Mesenteric fat pad (tissue), 1 donor: ENCODE data around the gene THYN1. TPM values are rescaled to one million over a fixed set of nuclear protein-coding genes. Genes with fewer than 3 reads are reported as not detected.
"Not testable (repeated sequence)": the region's sequence is repeated elsewhere in the genome, so short reads cannot be mapped to it uniquely, and the experiment has no call there.

ENCODE experiments used
- DNase-seq: peaks from one replicate; pipeline ENCODE4 v3.0.0-alpha.2; 2020; ENCODE audit warnings: low spot score
- total RNA-seq: library from RNA; stranded (reverse); fragmentation: NEBNext Ultra II Directional; extraction: Animal tissue kit (Norgen Biotek cat#: 25700); gene quantifications from one replicate; pipeline ENCODE4 v1.2.1, GENCODE V29; 2021
- donor health status: DM: yes; HTN: yes; CAD: no.

The THYN1 gene
- total RNA-seq, 1 donor from 2014 or later = 45.9 TPM

GRCh38 chr11:134275534-134276395, 22.6 kb upstream of the THYN1 start, which contains the start of gene GLB1L3:
TSS of gene GLB1L3 (plus strand) at chr11:134276379. CDS start at chr11:134276741, 362 bp downstream.
- DNase-seq = no peak

DNA sequence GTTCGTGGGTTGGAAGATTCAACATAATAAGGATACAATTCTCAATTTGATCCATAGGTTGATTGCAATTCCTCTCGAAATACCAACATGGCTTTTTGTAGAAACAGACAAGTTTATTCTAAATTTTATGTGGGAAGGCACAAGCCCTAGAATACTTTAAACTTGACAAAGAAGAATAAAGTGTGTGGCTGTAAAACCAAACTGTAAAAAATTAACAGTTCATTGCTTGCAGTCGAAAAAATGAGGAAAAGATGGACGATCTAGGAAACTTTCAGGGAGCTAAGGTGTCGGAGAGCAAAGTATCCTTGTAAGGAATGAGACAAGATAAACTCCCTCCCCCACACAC, 22.0 kb upstream of the THYN1 start:
- DNase-seq = no peak

GRCh38 chr11:134273317-134273712, 20.2 kb upstream of the THYN1 start:
- DNase-seq = no peak

- DNase-seq = no peak
Measured at GRCh38 chr11:134272381-134273316, 19.5 kb upstream of the THYN1 start.

- DNase-seq = no peak
Measured at GRCh38 chr11:134271978-134272377, 18.8 kb upstream of the THYN1 start.

DNA sequence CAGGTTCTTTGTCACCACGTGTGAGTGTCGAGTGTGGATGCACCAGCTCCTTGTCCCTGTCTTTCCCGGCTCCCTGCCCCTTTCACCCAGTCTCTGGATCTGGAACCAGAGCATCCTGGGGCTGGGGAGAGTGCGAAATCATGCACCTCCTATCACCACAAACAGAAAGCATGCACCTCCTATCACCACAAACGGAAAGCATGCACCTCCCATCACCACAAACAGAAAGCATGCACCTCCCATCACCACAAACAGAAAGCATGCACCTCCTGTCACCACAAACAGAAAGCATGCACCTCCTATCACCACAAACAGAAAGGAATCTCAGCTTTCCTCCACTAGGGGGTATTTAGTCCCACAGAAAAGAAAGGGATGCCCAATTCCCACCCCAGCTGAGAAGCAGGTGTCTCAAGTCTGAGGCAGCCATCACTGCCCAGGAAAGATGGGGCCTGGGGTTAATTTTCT, 17.1 kb upstream of the THYN1 start:
- DNase-seq = no peak

GRCh38 chr11:134267966-134268365, 14.8 kb upstream of the THYN1 start:
- DNase-seq = no peak

DNA sequence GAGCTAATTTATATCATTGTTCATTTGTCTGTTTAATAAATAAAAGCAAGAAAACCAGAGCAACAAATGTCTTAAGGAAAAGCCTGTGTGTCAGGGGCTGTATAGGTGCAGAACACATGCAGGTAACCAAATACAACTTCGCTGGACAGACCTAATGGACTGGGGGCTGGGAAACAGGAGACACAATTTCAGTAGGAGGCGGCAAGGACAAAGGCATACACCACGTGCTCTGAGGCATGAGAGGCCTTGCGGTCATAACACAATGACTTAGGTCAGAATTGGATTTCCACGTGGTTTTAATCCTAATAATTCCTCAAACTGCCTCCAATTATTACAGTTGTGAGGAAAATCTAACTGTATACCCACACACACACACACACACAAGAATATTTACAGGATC, 14.3 kb upstream of the THYN1 start:
- no peak for DNase-seq

- DNase-seq = no peak
Measured at GRCh38 chr11:134266841-134267251, 13.7 kb upstream of the THYN1 start.

DNA sequence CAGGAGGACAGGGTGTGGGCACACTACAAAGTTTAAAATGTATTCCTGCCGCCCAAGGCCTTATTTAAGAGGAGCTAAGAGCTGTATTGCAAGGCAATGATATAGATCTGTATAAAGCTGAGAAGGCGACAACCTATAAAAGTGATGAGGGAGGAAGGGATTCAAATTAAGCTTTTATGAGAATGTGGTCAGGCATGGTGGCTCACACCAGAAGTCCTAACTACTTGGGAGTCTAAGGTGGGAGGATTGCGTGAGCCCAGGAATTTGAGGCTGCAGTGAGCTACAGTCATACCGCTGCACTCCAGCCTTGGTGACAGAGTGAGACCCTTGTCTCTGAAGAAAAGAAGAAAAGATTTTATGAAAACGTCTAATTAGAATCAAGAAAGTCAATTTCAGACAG, 13.3 kb upstream of the THYN1 start:
- DNase-seq = no peak

- no peak for DNase-seq
Measured at GRCh38 chr11:134264966-134265764, 12.0 kb upstream of the THYN1 start.

GRCh38 chr11:134261626-134262488, 8.7 kb upstream of the THYN1 start:
- no peak for DNase-seq

GRCh38 chr11:134260983-134261382, 7.8 kb upstream of the THYN1 start:
- no peak for DNase-seq

DNA sequence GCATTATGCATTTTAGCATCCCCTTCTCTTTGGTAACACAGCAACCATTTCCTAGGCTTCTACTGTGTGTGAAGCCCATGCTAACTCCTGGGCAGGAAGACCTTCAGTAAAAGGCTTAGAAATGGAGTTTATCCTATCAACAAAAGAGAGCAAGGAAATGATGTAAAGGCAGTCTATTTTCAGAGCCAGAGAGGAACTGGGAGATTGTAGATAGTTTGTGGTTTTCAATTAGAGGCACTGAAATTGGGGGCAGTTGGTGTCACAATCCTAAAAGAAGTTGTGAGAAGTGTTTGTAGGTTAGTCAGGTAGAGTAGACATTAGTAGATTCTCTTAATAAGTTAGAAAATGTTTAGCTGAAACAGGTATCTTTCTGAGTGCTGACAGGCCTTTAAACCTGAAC, 7.4 kb upstream of the THYN1 start:
- DNase-seq = no peak

DNA sequence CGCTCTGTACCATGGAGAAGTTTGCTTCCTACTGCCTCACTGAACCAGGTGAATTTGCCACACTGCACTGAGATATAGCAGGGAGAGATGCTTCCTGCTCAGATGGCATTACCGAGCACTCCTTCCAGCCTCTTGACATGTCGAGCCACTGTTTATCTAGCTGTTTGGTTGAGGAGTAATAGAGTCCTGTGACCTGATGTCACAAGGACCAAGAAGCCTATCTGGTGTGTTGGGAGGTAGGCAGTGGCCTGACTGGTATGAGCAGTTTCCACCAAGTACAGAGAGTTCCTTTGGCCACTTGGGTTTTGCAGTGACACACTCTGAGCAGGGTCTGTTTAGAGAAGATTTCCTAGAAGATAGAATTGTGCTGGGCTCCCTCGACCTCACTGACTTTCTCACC, 5.4 kb upstream of the THYN1 start:
- DNase-seq = no peak

DNA sequence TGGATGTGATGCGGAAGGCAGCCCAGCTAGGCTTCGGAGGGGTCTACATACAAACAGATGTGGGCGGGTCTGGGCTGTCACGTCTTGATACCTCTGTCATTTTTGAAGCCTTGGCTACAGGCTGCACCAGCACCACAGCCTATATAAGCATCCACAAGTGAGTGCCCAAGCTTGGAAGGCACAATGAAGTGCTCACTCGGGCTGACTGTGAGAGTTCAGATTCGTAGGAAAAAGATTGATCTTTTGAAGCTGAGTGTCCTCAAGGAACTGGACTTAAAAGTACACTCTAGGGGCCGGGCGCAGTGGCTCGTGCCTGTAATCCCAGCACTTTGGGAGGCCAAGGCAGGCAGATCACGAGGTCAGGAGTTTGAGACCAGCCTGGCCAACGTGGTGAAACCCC, 3.9 kb upstream of the THYN1 start:
- DNase-seq = no peak

DNA sequence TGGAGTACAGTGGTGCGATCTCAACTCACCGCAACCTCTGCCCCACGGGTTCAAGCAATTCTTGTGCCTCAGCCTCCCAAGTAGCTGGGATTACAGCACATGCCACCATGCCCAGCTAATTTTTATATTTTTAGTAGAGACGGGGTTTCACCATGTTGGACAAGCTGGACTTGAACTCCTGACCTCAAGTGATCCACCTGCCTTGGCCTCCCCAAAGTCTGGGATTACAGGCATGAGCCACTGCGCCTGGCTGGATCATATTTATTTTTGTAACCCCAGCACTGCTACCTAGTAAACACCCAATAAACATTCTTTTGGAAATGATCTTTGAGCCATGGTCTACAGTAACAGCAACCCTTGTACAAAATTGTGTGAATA, 2.0 kb upstream of the THYN1 start:
- not testable (repeated sequence) for DNase-seq

DNA sequence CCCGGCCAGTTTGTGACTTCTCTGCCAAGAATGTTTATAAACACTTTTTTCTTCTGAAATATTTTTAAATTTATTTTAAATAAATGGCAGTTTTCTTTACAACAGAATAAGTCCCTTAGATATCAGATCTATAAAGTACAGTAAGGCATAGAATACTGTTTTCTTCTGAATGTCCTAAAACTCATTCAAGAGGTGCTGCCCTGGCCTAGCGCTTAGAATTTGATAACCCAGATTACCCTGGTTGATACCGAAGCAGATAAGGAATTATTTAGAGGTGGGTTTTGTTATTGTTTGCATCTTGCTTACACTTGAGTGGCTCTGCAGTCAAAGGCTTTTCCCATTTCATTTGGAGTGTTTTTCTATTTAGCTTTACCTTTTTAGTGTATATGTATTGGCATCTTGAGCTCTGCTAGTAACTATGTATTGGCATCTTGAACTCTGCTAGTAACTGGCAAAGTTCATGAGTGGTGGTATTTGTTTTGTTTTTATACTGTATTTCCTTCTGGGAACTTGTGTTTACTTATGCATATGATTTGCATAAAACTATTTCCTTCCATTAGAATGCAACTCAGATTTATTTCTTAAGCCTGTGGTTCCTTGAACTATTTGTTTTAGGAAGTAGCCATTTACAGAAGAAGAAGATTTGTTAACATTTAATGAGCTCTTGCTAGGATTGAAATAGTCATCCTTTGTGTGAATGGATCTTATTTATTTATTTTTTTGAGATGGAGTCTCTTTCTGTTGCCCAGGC, 1.5 kb upstream of the THYN1 start:
- no peak for DNase-seq

DNA sequence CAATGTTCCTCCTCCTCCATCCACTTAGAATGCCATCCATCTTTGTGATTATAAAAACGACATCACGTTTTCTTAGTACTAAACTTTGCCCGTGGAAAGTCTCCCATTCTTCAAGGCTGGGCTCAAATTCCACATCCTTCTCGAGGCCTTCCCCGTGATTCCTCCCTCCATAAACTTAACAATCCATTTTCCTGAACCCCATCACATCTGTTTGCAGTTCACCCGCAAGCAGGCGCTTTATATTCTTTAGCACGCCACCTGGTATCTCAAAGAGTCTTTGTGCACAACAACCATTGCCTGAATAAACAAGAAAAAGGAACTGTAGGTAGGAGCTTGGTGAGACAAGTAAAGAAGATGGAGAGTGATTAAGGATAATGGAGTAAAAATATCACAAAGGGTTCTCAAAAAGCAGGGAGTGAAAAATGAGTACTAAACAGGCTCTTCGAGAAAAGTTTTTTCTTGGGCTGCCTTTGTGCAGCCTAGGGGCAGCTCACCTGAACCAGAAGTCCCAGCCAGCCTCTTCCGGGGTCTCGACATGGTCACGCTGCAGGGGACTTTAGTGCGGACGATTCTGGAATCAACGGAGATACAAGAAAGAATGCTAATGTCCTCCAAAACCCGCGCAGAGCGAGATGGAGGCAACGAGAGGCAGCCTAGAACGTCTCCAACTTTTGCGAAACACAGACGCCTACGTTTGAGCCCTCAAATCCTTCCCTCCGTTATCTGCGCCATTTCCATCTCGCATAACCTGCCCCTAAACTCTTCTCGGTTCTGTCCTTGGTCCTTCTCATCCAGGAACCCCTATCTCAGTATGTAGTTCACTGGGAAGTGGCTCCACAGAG, 585 bp downstream of the THYN1 start:
- DNase-seq = no peak
